ENCODE results near the gene UQCRH.

UQCRH gene

GRCh38 chr1:46343705-46344104 lies 40.2 kb downstream of the UQCRH start:
- TF ChIP-seq GATA2 (IDR thresholded peaks at IDR 0.05; ENCODE audit: low read depth, low read length): no peak
- TF ChIP-seq GATA3 (IDR thresholded peaks at IDR 0.05; ENCODE audit: low read depth, low read length): no peak

- TF ChIP-seq GATA3 (IDR thresholded peaks at IDR 0.05; ENCODE audit: low read depth, low read length): no peak
- TF ChIP-seq GATA2 (IDR thresholded peaks at IDR 0.05; ENCODE audit: low read depth, low read length): no peak
Observed at GRCh38 chr1:46344481-46344880, 41.0 kb downstream of the UQCRH start.

- TF ChIP-seq GATA2 (IDR thresholded peaks at IDR 0.05; ENCODE audit: low read depth, low read length) (no peak), GATA3 (IDR thresholded peaks at IDR 0.05; ENCODE audit: low read depth, low read length) (no peak)
Observed at GRCh38 chr1:46345281-46345680, 41.8 kb downstream of the UQCRH start.

- no peak for TF ChIP-seq GATA3 (IDR thresholded peaks at IDR 0.05; ENCODE audit: low read depth, low read length)
- no peak for TF ChIP-seq GATA2 (IDR thresholded peaks at IDR 0.05; ENCODE audit: low read depth, low read length)
Observed at GRCh38 chr1:46352363-46352762, 48.9 kb downstream of the UQCRH start.

GRCh38 chr1:46362158-46362557 lies 58.7 kb downstream of the UQCRH start:
- TF ChIP-seq GATA2 (IDR thresholded peaks at IDR 0.05; ENCODE audit: low read depth, low read length): no peak

- TF ChIP-seq GATA3 (IDR thresholded peaks at IDR 0.05; ENCODE audit: low read depth, low read length): no peak
- TF ChIP-seq GATA2 (IDR thresholded peaks at IDR 0.05; ENCODE audit: low read depth, low read length): no peak
Observed at GRCh38 chr1:46363121-46363520, 59.6 kb downstream of the UQCRH start.

GRCh38 chr1:46364612-46365011 lies 61.1 kb downstream of the UQCRH start:
- TF ChIP-seq GATA3 (IDR thresholded peaks at IDR 0.05; ENCODE audit: low read depth, low read length) (no peak), GATA2 (IDR thresholded peaks at IDR 0.05; ENCODE audit: low read depth, low read length) (no peak)

All from SH-SY5Y (cell line).